Pancreas (tissue), 10 donors: Measurements from ENCODE around the gene NGB. TPM values are rescaled to one million over a fixed set of nuclear protein-coding genes. Genes with fewer than 3 reads are reported as not detected.
"Not testable (repeated sequence)": the region's sequence is repeated elsewhere in the genome, so short reads cannot be mapped to it uniquely, and the experiment has no call there.

ENCODE experiments used
- ATAC-seq, 4 donors: fragments of 200-7000 bp; cut with Tn5 transposase; one replicate each; pipeline versions ENCODE4 v1.8.0 to v1.9.1; 2020; ENCODE audit warnings: mild to moderate bottlenecking in 4 of 4, moderate library complexity in 4 of 4
- DNase-seq, 6 donors: peaks; one replicate each; pipeline ENCODE4 v3.0.0-alpha.2; 2020
- FAIRE-seq: peaks from 2 replicates; lab custom pipeline; 2012; peaks lifted over from hg19 to GRCh38; lab: Jason Lieb, UNC
- H3K27ac ChIP-seq, 4 donors: fragments of 200-600 bp; sonication (generic); 1 replicate in 3 of 4; 2 replicates in 1 of 4; pipeline versions ENCODE4 v1.5.0 to v1.8.0; 2020
- H3K27me3 ChIP-seq, 4 donors: fragments of 200-600 bp; one replicate each; pipeline ENCODE4 v1.8.0; 2021
- H3K36me3 ChIP-seq, 3 donors: fragments of 200-600 bp; sonication (generic) in 1 of 3; one replicate each; pipeline versions ENCODE4 v1.5.0 to v1.8.0; 2020 to 2021
- H3K4me1 ChIP-seq, 3 donors: fragments of 200-600 bp; one replicate each; pipeline ENCODE4 v1.8.0; 2021
- H3K4me3 ChIP-seq, 4 donors: fragments of 200-600 bp; sonication (generic) in 2 of 4; one replicate each; pipeline versions ENCODE4 v1.5.0 to v1.8.0; 2020 to 2021
- H3K9me3 ChIP-seq, 4 donors: fragments of 200-600 bp; one replicate each; pipeline ENCODE4 v1.8.0; 2021
- WGBS, 2 donors: extraction: QIAGEN DNeasy Blood & Tissue Kit; methylation state at CpG; one replicate each; pipeline ENCODE4 v1.1.7; 2013; 5-methylcytosine and 5-hydroxymethylcytosine counted together
- intact Hi-C, 3 donors: fragments of 100-400 bp; cut with DNase I; formaldehyde crosslinking; loops; one replicate each; pipeline versions ENCODE4 v1.11.1 to v1.14.2; 2022
- polyA plus RNA-seq, 2 donors: library from polyadenylated mRNA; stranded (reverse); fragments of 200-250 nt; gene quantifications; one replicate each; pipeline ENCODE4 v1.2.3, GENCODE V29; 2013
- total RNA-seq, 6 donors: library from RNA; stranded (reverse); fragmentation: NEBNext Ultra II Directional in 4 of 6; extraction: Animal tissue kit (Norgen Biotek cat#: 25700) in 4 of 6; gene quantifications; one replicate each; pipeline versions ENCODE4 v1.2.1 to v1.2.4, GENCODE V29; 2021 to 2023
- TF ChIP-seq, protein P1 (sequence below), 4 donors: fragments of 200-600 bp; sonication (generic) in 3 of 4; IDR thresholded peaks; one replicate each; pipeline versions ENCODE4 v1.5.0 to v1.8.0; 2021; ENCODE audit warnings: antibody characterized with exemption in 4 of 4
- donor health status: healthy with polysubstance abuse.
- donor health status: DM: no; HTN: no; CAD: no; lungs with moderate emphysema.
- donor health status: DM: no; HTN: no; CAD: no.
- donor health status: control.
- donor health status: control.
- donor health status: Bipolar disorder and iron deficiency.
- donor health status: DM: yes; HTN: yes; CAD: no.
- donor health status: DM: no; HTN: no; CAD: no.
- donor health status: DM: no; HTN: no; CAD: no.
- donor health status: DM: yes; HTN: yes; CAD: no.

The NGB gene
- total and polyA plus RNA-seq, 8 donors = 0.13 to 3.4 (median 0.37) TPM; not detected in 3

DNA sequence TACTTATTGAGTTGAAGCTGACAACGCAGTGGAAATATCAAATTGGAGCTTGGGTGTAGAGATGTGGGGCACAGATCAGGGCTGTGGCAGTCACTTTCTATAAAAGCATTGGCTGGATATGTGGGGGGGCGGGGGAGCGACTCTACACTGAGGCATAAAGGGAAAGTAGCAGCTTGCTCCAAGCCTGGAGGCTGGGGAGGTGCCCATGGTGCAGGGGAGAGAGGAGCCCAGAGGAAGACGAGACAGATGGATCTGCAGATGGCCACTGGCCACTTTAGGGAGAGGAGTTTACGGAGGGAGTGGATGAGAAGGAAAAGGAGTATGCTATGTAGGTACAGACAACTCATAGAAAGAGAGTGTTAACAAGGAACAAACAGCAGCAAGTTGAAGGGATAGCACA lies 13.5 kb upstream of the NGB start:
- intact Hi-C loops = no loop called here
- H3K27me3 ChIP-seq = no peaks in the 10 kb centered on the region
- TF ChIP-seq, protein P1, sequence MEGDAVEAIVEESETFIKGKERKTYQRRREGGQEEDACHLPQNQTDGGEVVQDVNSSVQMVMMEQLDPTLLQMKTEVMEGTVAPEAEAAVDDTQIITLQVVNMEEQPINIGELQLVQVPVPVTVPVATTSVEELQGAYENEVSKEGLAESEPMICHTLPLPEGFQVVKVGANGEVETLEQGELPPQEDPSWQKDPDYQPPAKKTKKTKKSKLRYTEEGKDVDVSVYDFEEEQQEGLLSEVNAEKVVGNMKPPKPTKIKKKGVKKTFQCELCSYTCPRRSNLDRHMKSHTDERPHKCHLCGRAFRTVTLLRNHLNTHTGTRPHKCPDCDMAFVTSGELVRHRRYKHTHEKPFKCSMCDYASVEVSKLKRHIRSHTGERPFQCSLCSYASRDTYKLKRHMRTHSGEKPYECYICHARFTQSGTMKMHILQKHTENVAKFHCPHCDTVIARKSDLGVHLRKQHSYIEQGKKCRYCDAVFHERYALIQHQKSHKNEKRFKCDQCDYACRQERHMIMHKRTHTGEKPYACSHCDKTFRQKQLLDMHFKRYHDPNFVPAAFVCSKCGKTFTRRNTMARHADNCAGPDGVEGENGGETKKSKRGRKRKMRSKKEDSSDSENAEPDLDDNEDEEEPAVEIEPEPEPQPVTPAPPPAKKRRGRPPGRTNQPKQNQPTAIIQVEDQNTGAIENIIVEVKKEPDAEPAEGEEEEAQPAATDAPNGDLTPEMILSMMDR (IDR thresholded peaks at IDR 0.05) = no peak
- ATAC-seq (no peak), DNase-seq (no peak), FAIRE-seq (no peak)
- no peaks in the 10 kb centered on the region for H3K4me1 ChIP-seq
- H3K27ac ChIP-seq = no peak overlapping the region
- H3K36me3 ChIP-seq = peaks cover 0 to 34% (median 3%) of the 10 kb centered on the region in 3 donors
- H3K9me3 ChIP-seq = no peaks in the 10 kb centered on the region
- 80 to 89% methylated on average over 5 of the region's 5 CpGs for WGBS, 2 donors
- no peak overlapping the region for H3K4me3 ChIP-seq

DNA sequence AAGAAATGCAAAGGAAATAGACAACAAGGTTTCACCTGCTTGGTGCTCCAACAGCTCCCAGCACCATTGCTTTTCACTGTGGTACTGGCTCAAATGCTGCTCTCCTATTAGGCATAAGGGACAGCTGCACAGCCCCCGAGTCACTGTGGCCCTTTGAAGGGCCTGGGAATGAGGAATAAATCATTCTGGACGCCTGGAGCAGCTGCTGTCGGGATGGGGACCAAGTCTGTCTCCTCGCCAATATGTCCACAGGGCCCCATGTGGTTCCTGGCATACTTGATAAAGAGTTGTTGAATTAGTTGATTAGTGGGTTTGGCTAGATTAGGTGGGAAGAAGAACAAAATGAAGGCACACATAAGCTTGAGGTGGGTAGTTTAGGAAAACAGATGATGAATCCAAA lies 13.1 kb upstream of the NGB start:
- Histone ChIP-seq H3K27me3 (no peaks in the 10 kb centered on the region), H3K27ac (no peak overlapping the region), H3K36me3 (peaks cover 0 to 34% (median 3%) of the 10 kb centered on the region in 3 donors), H3K9me3 (no peaks in the 10 kb centered on the region), H3K4me1 (no peaks in the 10 kb centered on the region), H3K4me3 (no peak overlapping the region)
- ATAC-seq = no peak
- no peak for FAIRE-seq
- 30 to 37% methylated on average over 4 of the region's 4 CpGs for WGBS, 2 donors
- TF ChIP-seq, protein P1 (IDR thresholded peaks at IDR 0.05) = no peak
- DNase-seq = no peak
- intact Hi-C loops = no loop called here

DNA sequence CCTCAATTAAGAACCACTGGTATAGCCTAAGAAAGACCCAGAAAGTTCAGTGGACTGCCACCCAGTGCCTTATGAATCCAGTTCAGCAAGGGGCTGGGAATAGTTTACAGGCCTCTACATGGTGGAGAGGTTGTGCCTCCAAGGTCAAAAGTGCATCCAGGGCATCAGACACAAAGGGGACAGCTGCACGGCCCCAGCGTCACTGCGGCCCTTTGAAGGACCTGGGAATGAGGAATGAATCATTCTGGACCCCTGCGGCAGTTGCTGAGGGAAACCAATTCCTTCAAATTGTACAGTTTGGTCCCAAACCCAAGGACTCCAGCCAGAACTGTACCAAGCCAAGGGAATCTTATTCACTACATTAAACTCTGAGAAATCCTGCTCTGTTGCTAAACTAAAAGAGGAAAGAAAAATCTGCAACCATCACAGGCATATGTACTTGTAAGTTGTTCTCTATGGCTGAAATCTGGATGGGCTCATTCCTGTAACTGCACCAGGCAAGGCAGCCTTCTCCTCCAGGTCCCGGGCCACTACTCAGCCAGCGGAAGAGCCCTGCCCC lies 10.9 kb upstream of the NGB start:
- Histone ChIP-seq H3K4me3 (no peak overlapping the region), H3K4me1 (no peaks in the 10 kb centered on the region), H3K9me3 (no peaks in the 10 kb centered on the region), H3K27ac (no peak overlapping the region), H3K36me3 (peaks cover 0 to 47% (median 0%) of the 10 kb centered on the region in 3 donors), H3K27me3 (no peaks in the 10 kb centered on the region)
- DNase-seq (no peak), FAIRE-seq (no peak), ATAC-seq (no peak)
- 94 to 95% methylated on average over 6 of the region's 6 CpGs for WGBS, 2 donors
- intact Hi-C loops = no loop called here
- TF ChIP-seq, protein P1 (IDR thresholded peaks at IDR 0.05) = no peak

DNA sequence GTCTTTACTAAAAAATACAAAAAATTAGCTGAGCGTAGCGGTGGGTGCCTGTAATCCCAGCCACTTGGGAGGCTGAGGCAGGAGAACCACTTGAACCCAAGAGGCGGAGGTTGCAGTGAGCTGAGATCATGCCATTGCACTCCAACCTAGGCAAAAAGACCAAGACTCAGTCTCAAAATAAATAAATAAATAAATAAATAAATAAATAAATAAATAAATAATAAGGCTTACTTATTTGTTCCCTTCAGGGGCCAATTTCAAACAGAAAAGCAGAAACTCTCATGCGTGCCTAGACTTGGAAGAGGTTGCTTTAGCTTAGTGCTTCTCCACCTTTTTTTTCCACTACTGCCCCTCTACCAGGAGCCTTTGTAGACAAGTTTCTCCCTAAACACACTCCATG lies 9.9 kb upstream of the NGB start:
- intact Hi-C loops, H3K27me3 ChIP-seq, H3K9me3 ChIP-seq, H3K4me3 ChIP-seq, H3K4me1 ChIP-seq, ATAC-seq, FAIRE-seq, H3K27ac ChIP-seq, DNase-seq: not testable (repeated sequence)
- 97 to 100% methylated on average over 4 of the region's 4 CpGs for whole genome bisulfite sequencing, 2 donors
- peaks cover 0 to 37% (median 0%) of the 10 kb centered on the region in 3 donors for H3K36me3 ChIP-seq

DNA sequence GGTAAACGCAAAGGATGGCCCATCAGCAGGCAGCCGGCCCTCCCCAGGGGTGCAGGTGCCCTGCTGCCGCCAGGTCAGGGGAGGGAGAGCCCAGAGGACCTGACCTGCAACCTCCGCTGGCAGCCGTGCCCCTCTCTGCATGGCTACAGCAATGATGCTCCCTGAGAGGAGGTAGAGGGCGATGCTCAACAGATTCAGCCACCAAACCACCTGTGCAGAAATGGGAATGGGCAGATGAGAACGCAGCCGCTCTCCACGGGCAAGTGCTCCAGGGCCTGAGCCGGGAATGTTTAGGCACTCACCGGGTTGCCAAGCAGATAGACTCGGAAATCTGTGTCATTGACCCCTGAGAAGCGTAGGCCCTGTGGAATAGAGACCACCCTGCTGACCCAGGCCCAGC lies 8.7 kb upstream of the NGB start:
- no peak for FAIRE-seq
- TF ChIP-seq, protein P1 (IDR thresholded peaks at IDR 0.05) = no peak
- intact Hi-C loops = no loop called here
- no peaks in the 10 kb centered on the region for H3K9me3 ChIP-seq
- H3K4me3 ChIP-seq = no peak overlapping the region
- H3K36me3 ChIP-seq = peaks cover 0 to 29% (median 0%) of the 10 kb centered on the region in 3 donors
- no peaks in the 10 kb centered on the region for H3K4me1 ChIP-seq
- no peaks in the 10 kb centered on the region for H3K27me3 ChIP-seq
- no peak overlapping the region for H3K27ac ChIP-seq
- 95 to 97% methylated on average over 12 to 13 of the region's 13 CpGs for WGBS, 2 donors
- no peak for ATAC-seq
- DNase-seq = peak in 1 of 6 donors; percentile 35
